AG09309 (cell line): ENCODE data around the gene RXRA.

ENCODE experiments used
- DNase-seq: peaks from one replicate; pipeline ENCODE4 v3.0.0-alpha.2; 2010; ENCODE audit warnings: low read depth
- H3K4me3 ChIP-seq: 2 replicates; pipeline ENCODE4 v1.5.1; 2011; ENCODE audit warnings: mild to moderate bottlenecking, low read depth, low read length, moderate library complexity; ENCODE audit not compliant: control insufficient read depth
- CTCF ChIP-seq: IDR thresholded peaks from 2 replicates; pipeline ENCODE4 v1.5.1; 2011; ENCODE audit warnings: mild to moderate bottlenecking, low read depth, low read length, inconsistent platforms; ENCODE audit not compliant: insufficient read depth, control insufficient read depth; ENCODE audit errors: missing control alignments

The RXRA gene

GRCh38 chr9:134298000-134298399 is 28.3 kb upstream of the RXRA start:
- TF ChIP-seq CTCF = no peak
- no peak overlapping the region for H3K4me3 ChIP-seq
- no peak for DNase-seq

- no peak overlapping the region for H3K4me3 ChIP-seq
- TF ChIP-seq CTCF = no peak
- no peak for DNase-seq
These were observed 27.2 kb upstream of the RXRA start for GRCh38 chr9:134299068-134299467.

GRCh38 chr9:134299883-134300282 is 26.4 kb upstream of the RXRA start:
- no peak overlapping the region for H3K4me3 ChIP-seq
- TF ChIP-seq CTCF = no peak
- DNase-seq = no peak

- H3K4me3 ChIP-seq = no peak overlapping the region
- DNase-seq = no peak
- TF ChIP-seq CTCF = no peak
These were observed 24.7 kb upstream of the RXRA start for GRCh38 chr9:134301387-134302129.

- DNase-seq = no peak
- no peak overlapping the region for H3K4me3 ChIP-seq
- TF ChIP-seq CTCF = no peak
These were observed 24.0 kb upstream of the RXRA start for GRCh38 chr9:134302130-134302817.

- no peak overlapping the region for H3K4me3 ChIP-seq
- DNase-seq = no peak
- TF ChIP-seq CTCF = no peak
These were observed 22.7 kb upstream of the RXRA start for GRCh38 chr9:134303601-134304000.
